22Rv1 (cell line): ENCODE results near the gene FLYWCH1.

Experiments
- ZFX ChIP-seq: fragments of 450-650 bp; IDR thresholded peaks from 2 replicates; pipeline ENCODE4 v1.6.1; 2017; ENCODE audit warnings: antibody characterized with exemption, borderline replicate concordance
- TF ChIP-seq, protein P1 (sequence below): fragments of 450-650 bp; IDR thresholded peaks from 2 replicates; pipeline ENCODE4 v1.5.1; 2017; ENCODE audit warnings: mild to moderate bottlenecking

DNA sequence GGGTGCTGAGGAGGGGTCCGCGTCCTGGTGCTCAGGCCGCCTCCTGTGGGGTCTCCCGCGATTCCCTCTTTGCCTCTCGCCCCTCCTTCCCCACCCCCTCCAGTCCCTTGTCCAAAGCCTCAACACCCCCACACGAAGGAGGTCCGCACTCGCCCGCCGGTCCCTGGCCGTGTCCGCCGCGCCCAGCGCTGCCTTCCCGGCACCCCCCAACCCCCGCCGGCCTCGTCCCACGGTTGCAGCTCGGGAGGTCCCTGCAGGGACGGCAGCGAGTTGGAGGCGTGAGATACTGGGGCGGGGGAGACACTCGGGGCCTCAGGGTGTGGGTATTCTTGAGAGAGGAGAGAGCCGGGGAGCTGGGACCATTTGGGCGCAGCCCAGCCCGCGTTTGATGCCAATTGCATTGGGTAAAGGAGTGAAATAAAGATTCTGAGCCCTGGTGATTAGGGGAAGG, 28.2 kb upstream of the FLYWCH1 start:
- TF ChIP-seq, protein P1, sequence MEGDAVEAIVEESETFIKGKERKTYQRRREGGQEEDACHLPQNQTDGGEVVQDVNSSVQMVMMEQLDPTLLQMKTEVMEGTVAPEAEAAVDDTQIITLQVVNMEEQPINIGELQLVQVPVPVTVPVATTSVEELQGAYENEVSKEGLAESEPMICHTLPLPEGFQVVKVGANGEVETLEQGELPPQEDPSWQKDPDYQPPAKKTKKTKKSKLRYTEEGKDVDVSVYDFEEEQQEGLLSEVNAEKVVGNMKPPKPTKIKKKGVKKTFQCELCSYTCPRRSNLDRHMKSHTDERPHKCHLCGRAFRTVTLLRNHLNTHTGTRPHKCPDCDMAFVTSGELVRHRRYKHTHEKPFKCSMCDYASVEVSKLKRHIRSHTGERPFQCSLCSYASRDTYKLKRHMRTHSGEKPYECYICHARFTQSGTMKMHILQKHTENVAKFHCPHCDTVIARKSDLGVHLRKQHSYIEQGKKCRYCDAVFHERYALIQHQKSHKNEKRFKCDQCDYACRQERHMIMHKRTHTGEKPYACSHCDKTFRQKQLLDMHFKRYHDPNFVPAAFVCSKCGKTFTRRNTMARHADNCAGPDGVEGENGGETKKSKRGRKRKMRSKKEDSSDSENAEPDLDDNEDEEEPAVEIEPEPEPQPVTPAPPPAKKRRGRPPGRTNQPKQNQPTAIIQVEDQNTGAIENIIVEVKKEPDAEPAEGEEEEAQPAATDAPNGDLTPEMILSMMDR, result no peak
- TF ChIP-seq ZFX, result no peak
